Measurements from ENCODE around the gene PTPRG.

GRCh38 chr3:62128681-62129080, 567.3 kb downstream of the PTPRG start:
- no peak for TF ChIP-seq CTCF (conservative IDR thresholded peaks at IDR 0.05; ENCODE audit: low read length)
- TF ChIP-seq EZH2phosphoT487 (IDR thresholded peaks at IDR 0.05; ENCODE audit: borderline replicate concordance, low read depth, low read length), result no peak
